Activated CD8-positive, alpha-beta T cell treated with anti-CD3 and anti-CD28 coated beads for 36 hours (primary cell): ENCODE measurements around the gene ANKRD13C. TPM values are rescaled to one million over a fixed set of nuclear protein-coding genes. Genes with fewer than 3 reads are reported as not detected.

Experiments
- ATAC-seq: fragments of 200-7000 bp; cut with Tn5 transposase; one replicate; pipeline ENCODE4 v1.10.0; 2021; ENCODE audit warnings: mild to moderate bottlenecking, moderate library complexity
- CTCF ChIA-PET: fragments of 350-600 bp; sonication (Branson Sonifier 250); formaldehyde crosslinking; loops from one replicate; lab custom pipeline; 2021; ENCODE audit warnings: antibody characterized with exemption; lab: Charles Lee
- POLR2A ChIA-PET: fragments of 350-600 bp; sonication (Branson Sonifier 250); formaldehyde crosslinking; loops from one replicate; lab custom pipeline; 2021; ENCODE audit warnings: antibody characterized with exemption; lab: Charles Lee
- DNase-seq: peaks from one replicate; pipeline ENCODE4 v3.0.0-alpha.2; 2020
- H3K27ac Mint-ChIP-seq: one replicate; pipeline ENCODE4 v1.8.0; 2021; ENCODE audit warnings: mild to moderate bottlenecking, mixed read lengths
- H3K27me3 Mint-ChIP-seq: one replicate; pipeline ENCODE4 v1.8.0; 2021; ENCODE audit warnings: mixed read lengths
- H3K36me3 Mint-ChIP-seq: one replicate; pipeline ENCODE4 v1.8.0; 2021; ENCODE audit warnings: low read depth, mixed read lengths
- H3K4me1 Mint-ChIP-seq: one replicate; pipeline ENCODE4 v1.8.0; 2021; ENCODE audit warnings: low read depth, mixed read lengths
- H3K4me3 Mint-ChIP-seq: one replicate; pipeline ENCODE4 v1.8.0; 2021; ENCODE audit warnings: mild to moderate bottlenecking, moderate library complexity, mixed read lengths
- H3K9me3 Mint-ChIP-seq: one replicate; pipeline ENCODE4 v1.8.0; 2021; ENCODE audit warnings: mixed read lengths
- intact Hi-C: fragments of 100-400 bp; cut with micrococcal nuclease; formaldehyde crosslinking; loops from one replicate; pipeline ENCODE4 v1.10.0; 2022
- total RNA-seq, 2 experiments: library from RNA; stranded (reverse); gene quantifications; one replicate each; pipeline ENCODE4 v1.2.3, GENCODE V29; 2021
- TF ChIP-seq, protein P1 (sequence below): fragments of 200-600 bp; IDR thresholded peaks from one replicate; pipeline ENCODE4 v1.8.0; 2022; ENCODE audit warnings: antibody characterized with exemption, mild to moderate bottlenecking

The ANKRD13C gene
- total RNA-seq, 2 experiments from 2014 or later, result 15.1 to 16.9 TPM

DNA sequence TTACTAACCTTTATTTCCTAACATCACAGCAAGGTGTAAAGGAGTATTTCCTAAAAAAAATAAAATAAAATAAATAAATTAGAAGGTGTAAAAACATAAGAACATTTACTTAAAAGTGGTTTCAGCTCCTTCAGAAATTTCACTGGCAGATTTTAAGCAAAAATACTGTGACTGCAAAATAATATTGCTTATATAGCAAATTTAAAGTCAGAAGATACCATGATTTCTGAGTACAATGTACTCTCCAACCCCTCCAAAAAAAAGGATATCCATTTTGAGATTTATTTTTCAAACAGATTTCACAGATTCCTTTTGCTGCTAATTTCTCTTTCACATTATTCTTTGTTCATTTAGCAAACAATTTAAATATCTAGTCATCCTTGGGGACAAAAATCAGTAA is 18.5 kb downstream of the ANKRD13C start:
- Mint-ChIP-seq H3K27ac (no peak overlapping the region), H3K36me3 (peaks cover 24% of the 10 kb centered on the region), H3K9me3 (no peaks in the 10 kb centered on the region), H3K4me3 (no peak overlapping the region), H3K4me1 (peaks cover 20% of the 10 kb centered on the region), H3K27me3 (no peaks in the 10 kb centered on the region)
- intact Hi-C loops, result no loop called here
- TF ChIP-seq, protein P1, sequence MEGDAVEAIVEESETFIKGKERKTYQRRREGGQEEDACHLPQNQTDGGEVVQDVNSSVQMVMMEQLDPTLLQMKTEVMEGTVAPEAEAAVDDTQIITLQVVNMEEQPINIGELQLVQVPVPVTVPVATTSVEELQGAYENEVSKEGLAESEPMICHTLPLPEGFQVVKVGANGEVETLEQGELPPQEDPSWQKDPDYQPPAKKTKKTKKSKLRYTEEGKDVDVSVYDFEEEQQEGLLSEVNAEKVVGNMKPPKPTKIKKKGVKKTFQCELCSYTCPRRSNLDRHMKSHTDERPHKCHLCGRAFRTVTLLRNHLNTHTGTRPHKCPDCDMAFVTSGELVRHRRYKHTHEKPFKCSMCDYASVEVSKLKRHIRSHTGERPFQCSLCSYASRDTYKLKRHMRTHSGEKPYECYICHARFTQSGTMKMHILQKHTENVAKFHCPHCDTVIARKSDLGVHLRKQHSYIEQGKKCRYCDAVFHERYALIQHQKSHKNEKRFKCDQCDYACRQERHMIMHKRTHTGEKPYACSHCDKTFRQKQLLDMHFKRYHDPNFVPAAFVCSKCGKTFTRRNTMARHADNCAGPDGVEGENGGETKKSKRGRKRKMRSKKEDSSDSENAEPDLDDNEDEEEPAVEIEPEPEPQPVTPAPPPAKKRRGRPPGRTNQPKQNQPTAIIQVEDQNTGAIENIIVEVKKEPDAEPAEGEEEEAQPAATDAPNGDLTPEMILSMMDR, result no peak
- POLR2A ChIA-PET, result no interaction called here
- DNase-seq, result no peak
- no peak for ATAC-seq
- CTCF ChIA-PET, result no interaction called here

DNA sequence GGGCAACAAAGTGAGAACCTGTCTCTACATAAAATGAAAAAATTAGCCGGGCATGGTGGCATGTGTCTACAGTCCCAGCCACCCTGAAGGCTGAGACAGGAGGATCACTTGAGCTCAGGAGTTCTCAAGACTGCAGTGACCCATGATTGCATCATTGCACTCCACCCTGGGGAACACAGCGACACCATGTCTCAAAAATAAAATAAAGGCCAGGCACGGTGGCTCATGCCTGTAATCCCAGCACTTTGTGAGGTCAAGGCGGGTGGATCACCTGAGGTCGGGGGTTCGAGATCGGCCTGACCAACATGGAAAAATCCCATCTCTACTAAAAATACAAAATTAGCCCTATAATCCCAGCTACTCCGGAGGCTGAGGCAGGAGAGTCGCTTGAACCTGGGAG is 20.1 kb downstream of the ANKRD13C start:
- Mint-ChIP-seq H3K27ac (no peak overlapping the region), H3K27me3 (no peaks in the 10 kb centered on the region), H3K9me3 (no peaks in the 10 kb centered on the region), H3K4me3 (no peak overlapping the region), H3K36me3 (peaks cover 21% of the 10 kb centered on the region), H3K4me1 (peaks cover 26% of the 10 kb centered on the region)
- CTCF ChIA-PET, result no interaction called here
- DNase-seq (no peak), ATAC-seq (no peak)
- POLR2A ChIA-PET, result no interaction called here
- intact Hi-C loops, result no loop called here
- TF ChIP-seq, protein P1, result no peak

DNA sequence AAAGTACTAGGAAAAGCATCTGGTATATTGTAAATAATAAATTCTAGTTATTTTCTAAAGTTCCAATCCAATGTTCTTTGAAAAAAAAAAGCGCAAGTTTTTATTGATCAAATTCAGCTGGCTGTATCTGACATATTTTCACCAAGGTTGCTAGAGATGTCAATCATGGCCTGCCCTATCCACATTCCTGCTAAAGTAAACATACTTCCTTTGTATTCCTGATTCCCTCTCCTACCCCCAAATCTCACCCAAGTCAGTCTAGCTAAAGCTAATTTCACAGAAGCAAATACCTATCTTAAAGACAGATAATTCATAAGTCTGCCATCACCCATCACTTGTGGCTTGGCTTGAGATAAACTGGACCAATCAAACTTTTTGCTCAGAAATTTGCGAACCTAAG is 21.3 kb downstream of the ANKRD13C start:
- Mint-ChIP-seq H3K4me3 (no peak overlapping the region), H3K27me3 (no peaks in the 10 kb centered on the region), H3K9me3 (no peaks in the 10 kb centered on the region), H3K36me3 (peaks cover 14% of the 10 kb centered on the region), H3K4me1 (peaks cover 23% of the 10 kb centered on the region), H3K27ac (no peak overlapping the region)
- DNase-seq (no peak), ATAC-seq (no peak)
- ChIA-PET CTCF (no interaction called here), POLR2A (no interaction called here)
- TF ChIP-seq, protein P1, result no peak
- intact Hi-C loops, result no loop called here

DNA sequence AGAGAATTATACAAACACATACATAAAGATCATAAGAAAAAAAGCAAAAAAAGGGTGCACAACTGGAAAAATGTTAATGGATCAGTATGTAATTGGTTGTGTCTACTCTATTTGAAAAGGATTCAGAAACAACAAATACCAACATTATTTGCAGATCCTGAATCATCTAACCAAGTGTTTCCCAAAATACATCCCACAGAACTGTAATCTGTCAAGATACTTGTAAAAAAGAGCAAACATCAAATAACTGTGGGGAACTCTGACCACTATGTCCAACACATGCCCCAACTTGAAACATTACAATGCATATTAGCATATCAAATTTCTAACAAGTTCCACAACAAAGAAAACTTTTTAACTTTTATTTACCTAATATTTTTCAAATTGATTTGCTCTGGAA is 22.6 kb downstream of the ANKRD13C start:
- no peak overlapping the region for H3K27ac Mint-ChIP-seq
- H3K4me3 Mint-ChIP-seq, result no peak overlapping the region
- peaks cover 28% of the 10 kb centered on the region for H3K4me1 Mint-ChIP-seq
- ChIA-PET CTCF (no interaction called here), POLR2A (no interaction called here)
- no peaks in the 10 kb centered on the region for H3K9me3 Mint-ChIP-seq
- intact Hi-C loops, result no loop called here
- no peak for DNase-seq
- no peaks in the 10 kb centered on the region for H3K27me3 Mint-ChIP-seq
- TF ChIP-seq, protein P1, result no peak
- H3K36me3 Mint-ChIP-seq, result peaks cover 16% of the 10 kb centered on the region
- ATAC-seq, result no peak

DNA sequence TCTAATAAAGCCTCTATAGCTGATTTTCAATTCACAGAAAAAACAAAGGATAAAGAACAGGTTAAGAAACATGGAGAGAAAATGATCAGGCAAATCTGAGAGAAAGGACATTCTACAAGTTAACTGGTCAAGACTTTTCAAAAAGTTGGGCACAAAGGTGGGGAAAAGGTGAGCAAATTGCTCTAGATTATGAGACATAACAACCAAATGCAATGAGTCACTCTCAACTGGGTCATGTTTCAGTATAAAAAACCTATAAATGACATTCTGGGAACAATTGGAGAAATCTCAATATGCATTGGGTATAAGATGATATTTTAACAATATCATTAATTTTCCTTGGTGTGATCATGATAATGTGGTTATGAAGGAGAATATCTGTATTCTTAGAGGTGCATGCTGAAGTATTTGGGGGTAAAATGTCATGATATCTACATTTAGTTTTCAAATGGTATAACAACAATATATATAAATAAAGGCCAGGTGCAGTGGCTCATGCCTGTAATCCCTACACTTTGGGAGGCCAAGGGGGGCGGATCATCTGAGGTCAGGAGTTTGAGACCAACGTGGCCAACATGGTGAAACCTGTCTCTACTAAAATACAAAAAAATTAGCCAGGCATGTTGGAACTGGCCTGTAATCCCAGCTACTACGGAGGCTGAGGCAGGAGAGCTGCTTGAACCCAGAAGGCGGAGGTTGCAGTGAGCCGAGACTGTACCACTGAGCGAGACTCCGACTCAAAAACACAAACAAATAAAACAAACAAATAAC is 27.0 kb downstream of the ANKRD13C start:
- peaks cover 19% of the 10 kb centered on the region for H3K4me1 Mint-ChIP-seq
- H3K36me3 Mint-ChIP-seq, result peaks cover 18% of the 10 kb centered on the region
- CTCF ChIA-PET, result no interaction called here
- POLR2A ChIA-PET, result no interaction called here
- H3K27me3 Mint-ChIP-seq, result no peaks in the 10 kb centered on the region
- ATAC-seq (no peak), DNase-seq (no peak)
- no peaks in the 10 kb centered on the region for H3K9me3 Mint-ChIP-seq
- peak overlapping the region; percentile 11 for H3K27ac Mint-ChIP-seq
- H3K4me3 Mint-ChIP-seq, result no peak overlapping the region
- intact Hi-C loops, result no loop called here
- TF ChIP-seq, protein P1, result no peak
